ENCODE results near the gene PYGM.

Gene PYGM

GRCh38 chr11:64790205-64791095 is 30.7 kb upstream of the PYGM start:
- no peak for DNase-seq

GRCh38 chr11:64789331-64790204 is 29.8 kb upstream of the PYGM start:
- DNase-seq: no peak

GRCh38 chr11:64788321-64789215 is 28.8 kb upstream of the PYGM start:
- no peak for DNase-seq

- no peak for DNase-seq
Measured at GRCh38 chr11:64787526-64788320, 27.9 kb upstream of the PYGM start.

GRCh38 chr11:64786308-64786707 is 26.5 kb upstream of the PYGM start:
- no peak for DNase-seq

- DNase-seq: no peak
Measured at GRCh38 chr11:64784813-64785581, 25.2 kb upstream of the PYGM start.

GRCh38 chr11:64778473-64779298 is 18.9 kb upstream of the PYGM start, which contains the start of gene SF1:
SF1 (minus strand) TSS chr11:64778542; CDS start chr11:64778392, 150 bp downstream.
- peak; percentile 99 for DNase-seq

- DNase-seq: no peak
Measured at GRCh38 chr11:64778223-64778472, 18.4 kb upstream of the PYGM start.

GRCh38 chr11:64777449-64778222 is 17.9 kb upstream of the PYGM start:
- DNase-seq: peak; percentile 92

- DNase-seq: no peak
Measured at GRCh38 chr11:64776875-64777274, 17.1 kb upstream of the PYGM start.

GRCh38 chr11:64776425-64776824 is 16.7 kb upstream of the PYGM start:
- DNase-seq: no peak

GRCh38 chr11:64774144-64774543 is 14.4 kb upstream of the PYGM start:
- DNase-seq: no peak

- DNase-seq: no peak
Measured at GRCh38 chr11:64772303-64773018, 12.7 kb upstream of the PYGM start.

GRCh38 chr11:64771861-64772260 is 12.1 kb upstream of the PYGM start:
- DNase-seq: no peak

- DNase-seq: no peak
Measured at GRCh38 chr11:64770120-64770519, 10.3 kb upstream of the PYGM start.

- no peak for DNase-seq
Measured at GRCh38 chr11:64769283-64769682, 9.5 kb upstream of the PYGM start.

GRCh38 chr11:64768300-64768694 is 8.5 kb upstream of the PYGM start:
- DNase-seq: no peak

- DNase-seq: peak; percentile 78
Measured at GRCh38 chr11:64767344-64768299, 7.8 kb upstream of the PYGM start.

All from right forelimb (tissue), 1 donor.